Measurements from ENCODE around the gene OR1L8. TPM values are rescaled to one million over a fixed set of nuclear protein-coding genes. Genes with fewer than 3 reads are reported as not detected.
"Not testable (repeated sequence)": the region's sequence is repeated elsewhere in the genome, so short reads cannot be mapped to it uniquely, and the experiment has no call there.

Gene OR1L8
- 1 to 10 TPM in 1 of 4 donors, under 1 TPM in 2, not detected in 1; 0.45 to 1.0 (median 0.94) TPM for total RNA-seq

- H3K4me1 ChIP-seq; intact Hi-C loops (cut with DNase I); DNase-seq; H3K9me3 ChIP-seq; H3K27ac ChIP-seq; H3K27me3 ChIP-seq; H3K36me3 ChIP-seq; H3K4me3 ChIP-seq (replicated peaks in 1 of 3): not testable (repeated sequence)
- 92 to 94% methylated on average over 8 of the region's 8 CpGs for WGBS, 2 donors
Measured at GRCh38 chr9:122583284-122583683, at the start of gene OR1L8. OR1L8 (minus strand) TSS chr9:122583384; CDS start chr9:122568477, 14,907 bp downstream.

GRCh38 chr9:122619996-122620395 lies 36.8 kb upstream of the OR1L8 start:
- H3K4me1 ChIP-seq = no peaks in the 10 kb centered on the region
- no peaks in the 10 kb centered on the region for H3K27me3 ChIP-seq
- no peaks in the 10 kb centered on the region for H3K36me3 ChIP-seq
- H3K9me3 ChIP-seq = no peaks in the 10 kb centered on the region
- H3K4me3 ChIP-seq (replicated peaks in 1 of 3) = no peak overlapping the region
- H3K27ac ChIP-seq = no peak overlapping the region
- 61 to 64% methylated on average over 7 of the region's 7 CpGs for WGBS, 2 donors
- intact Hi-C loops (cut with DNase I) = no loop called here
- TF ChIP-seq CTCF (IDR thresholded peaks at IDR 0.05) (no peak), POLR2A (IDR thresholded peaks at IDR 0.05) (no peak)
- no peak for DNase-seq

GRCh38 chr9:122614362-122614761 lies 31.2 kb upstream of the OR1L8 start, which contains the start of gene OR1Q1:
OR1Q1 (plus strand) TSS chr9:122614738; CDS start chr9:122614738, 0 bp downstream.
- Histone ChIP-seq H3K36me3 (no peaks in the 10 kb centered on the region), H3K4me3 (replicated peaks in 1 of 3) (no peak within 1 kb of the TSS), H3K27ac (no peak within 1 kb of the TSS), H3K9me3 (no peaks in the 10 kb centered on the region), H3K4me1 (no peaks in the 10 kb centered on the region), H3K27me3 (no peaks in the 10 kb centered on the region)
- 84 to 85% methylated on average over 1 of the region's 1 CpG for WGBS, 2 donors
- no peak for TF ChIP-seq CTCF (IDR thresholded peaks at IDR 0.05)
- DNase-seq = no peak
- intact Hi-C loops (cut with DNase I) = no loop called here

GRCh38 chr9:122609804-122610203 lies 26.6 kb upstream of the OR1L8 start:
- no peak for DNase-seq
- no peaks in the 10 kb centered on the region for H3K4me1 ChIP-seq
- no peaks in the 10 kb centered on the region for H3K9me3 ChIP-seq
- TF ChIP-seq CTCF (IDR thresholded peaks at IDR 0.05) = no peak
- no peak for TF ChIP-seq POLR2A (IDR thresholded peaks at IDR 0.05)
- WGBS, 2 donors = 46 to 52% methylated on average over 4 of the region's 4 CpGs
- H3K27me3 ChIP-seq = no peaks in the 10 kb centered on the region
- intact Hi-C loops (cut with DNase I) = no loop called here
- no peak overlapping the region for H3K27ac ChIP-seq
- no peak overlapping the region for H3K4me3 ChIP-seq (replicated peaks in 1 of 3)
- no peaks in the 10 kb centered on the region for H3K36me3 ChIP-seq

GRCh38 chr9:122606587-122606986 lies 23.4 kb upstream of the OR1L8 start:
- 43 to 94% methylated on average over 1 of the region's 1 CpG for WGBS, 2 donors
- no peak for TF ChIP-seq POLR2A (IDR thresholded peaks at IDR 0.05)
- TF ChIP-seq CTCF (IDR thresholded peaks at IDR 0.05) = no peak
- intact Hi-C loops (cut with DNase I) = no loop called here
- no peak overlapping the region for H3K27ac ChIP-seq
- no peak for DNase-seq
- H3K27me3 ChIP-seq = no peaks in the 10 kb centered on the region
- no peaks in the 10 kb centered on the region for H3K4me1 ChIP-seq
- no peaks in the 10 kb centered on the region for H3K9me3 ChIP-seq
- H3K36me3 ChIP-seq = no peaks in the 10 kb centered on the region
- H3K4me3 ChIP-seq (replicated peaks in 1 of 3) = no peak overlapping the region

GRCh38 chr9:122605691-122606090 lies 22.5 kb upstream of the OR1L8 start:
- Histone ChIP-seq H3K9me3 (no peaks in the 10 kb centered on the region), H3K4me3 (replicated peaks in 1 of 3) (no peak overlapping the region), H3K4me1 (no peaks in the 10 kb centered on the region), H3K27ac (no peak overlapping the region), H3K27me3 (no peaks in the 10 kb centered on the region), H3K36me3 (no peaks in the 10 kb centered on the region)
- DNase-seq = no peak
- intact Hi-C loops (cut with DNase I) = no loop called here
- WGBS, 2 donors = 34 to 35% methylated on average over 1 of the region's 1 CpG
- TF ChIP-seq CTCF (IDR thresholded peaks at IDR 0.05) = no peak

Measured in thyroid gland (tissue), 4 donors.